ENCODE results near the gene VSTM2A.
A peak's percentile ranks its signal among the peaks of the same experiment; 100 is the strongest.
"Not testable (repeated sequence)": the region's sequence is repeated elsewhere in the genome, so short reads cannot be mapped to it uniquely, and the experiment has no call there.

The VSTM2A gene

GRCh38 chr7:54541669-54542625 is at the start of gene VSTM2A:
Gene VSTM2A, plus strand, starts transcription at chr7:54542375. Its CDS starts 356 bp downstream, at chr7:54542731.
- peak; percentile 79 for DNase-seq

GRCh38 chr7:54504531-54504930 is 37.6 kb upstream of the VSTM2A start:
- not testable (repeated sequence) for H3K36me3 Mint-ChIP-seq (ENCODE audit: low read depth); H3K27ac Mint-ChIP-seq; H3K4me3 Mint-ChIP-seq; DNase-seq; H3K27me3 Mint-ChIP-seq (ENCODE audit: low read depth, poor library complexity); H3K4me1 Mint-ChIP-seq
- peaks cover 30% of the 10 kb centered on the region for H3K9me3 Mint-ChIP-seq

More at GRCh38 chr7:54541669-54542625, at the start of gene VSTM2A:
- H3K27me3 Mint-ChIP-seq (ENCODE audit: low read depth, poor library complexity): peaks cover 83% of the 10 kb centered on the region
- H3K4me1 Mint-ChIP-seq: peaks cover 10% of the 10 kb centered on the region
- H3K9me3 Mint-ChIP-seq: no peaks in the 10 kb centered on the region
- no peaks in the 10 kb centered on the region for H3K36me3 Mint-ChIP-seq (ENCODE audit: low read depth)
- H3K4me3 Mint-ChIP-seq: peak within 1 kb of the TSS; percentile 82
- TF ChIP-seq CTCF (IDR thresholded peaks at IDR 0.05): no peak
- no peak within 1 kb of the TSS for H3K27ac Mint-ChIP-seq

- H3K9me3 Mint-ChIP-seq: no peaks in the 10 kb centered on the region
- H3K36me3 Mint-ChIP-seq (ENCODE audit: low read depth): no peaks in the 10 kb centered on the region
- no peak for DNase-seq
- no peaks in the 10 kb centered on the region for H3K4me1 Mint-ChIP-seq
- no peak overlapping the region for H3K27ac Mint-ChIP-seq
- H3K27me3 Mint-ChIP-seq (ENCODE audit: low read depth, poor library complexity): no peaks in the 10 kb centered on the region
- TF ChIP-seq CTCF (IDR thresholded peaks at IDR 0.05): no peak
- no peak overlapping the region for H3K4me3 Mint-ChIP-seq
These were observed 12.6 kb upstream of the VSTM2A start for GRCh38 chr7:54529568-54529967.

- peaks cover 10% of the 10 kb centered on the region for H3K4me1 Mint-ChIP-seq
- H3K4me3 Mint-ChIP-seq: no peak overlapping the region
- no peaks in the 10 kb centered on the region for H3K9me3 Mint-ChIP-seq
- DNase-seq: no peak
- H3K27ac Mint-ChIP-seq: no peak overlapping the region
- H3K27me3 Mint-ChIP-seq (ENCODE audit: low read depth, poor library complexity): peaks cover 50% of the 10 kb centered on the region
- H3K36me3 Mint-ChIP-seq (ENCODE audit: low read depth): no peaks in the 10 kb centered on the region
- no peak for TF ChIP-seq CTCF (IDR thresholded peaks at IDR 0.05)
These were observed 4.1 kb upstream of the VSTM2A start for GRCh38 chr7:54538122-54538521.

- no peak overlapping the region for H3K4me3 Mint-ChIP-seq
- DNase-seq: peak; percentile 44
- no peaks in the 10 kb centered on the region for H3K9me3 Mint-ChIP-seq
- no peak overlapping the region for H3K27ac Mint-ChIP-seq
- no peaks in the 10 kb centered on the region for H3K36me3 Mint-ChIP-seq (ENCODE audit: low read depth)
- peaks cover 10% of the 10 kb centered on the region for H3K4me1 Mint-ChIP-seq
- TF ChIP-seq CTCF (IDR thresholded peaks at IDR 0.05): no peak
- peaks cover 93% of the 10 kb centered on the region for H3K27me3 Mint-ChIP-seq (ENCODE audit: low read depth, poor library complexity)
These were observed 895 bp downstream of the VSTM2A start for GRCh38 chr7:54543051-54543488.

GRCh38 chr7:54544149-54544526 is 2.0 kb downstream of the VSTM2A start:
- Mint-ChIP-seq H3K9me3 (no peaks in the 10 kb centered on the region), H3K27me3 (ENCODE audit: low read depth, poor library complexity) (peaks cover 89% of the 10 kb centered on the region), H3K4me3 (peak overlapping the region; percentile 44), H3K36me3 (ENCODE audit: low read depth) (no peaks in the 10 kb centered on the region), H3K4me1 (peaks cover 10% of the 10 kb centered on the region), H3K27ac (no peak overlapping the region)
- TF ChIP-seq CTCF (IDR thresholded peaks at IDR 0.05): no peak
- DNase-seq: no peak
